Left cardiac atrium (tissue), 4 donors: ENCODE data around the gene SELENOM. TPM values are rescaled to one million over a fixed set of nuclear protein-coding genes. Genes with fewer than 3 reads are reported as not detected.
"Not testable (repeated sequence)": the region's sequence is repeated elsewhere in the genome, so short reads cannot be mapped to it uniquely, and the experiment has no call there.

ENCODE experiments used
- ATAC-seq, 2 donors: fragments of 200-7000 bp; cut with Tn5 transposase; one replicate each; pipeline ENCODE4 v1.9.1; 2020; ENCODE audit warnings: mild to moderate bottlenecking in 2 of 2, moderate library complexity in 2 of 2
- DNase-seq: peaks from one replicate; pipeline ENCODE4 v3.0.0-alpha.2; 2020
- intact Hi-C, 2 donors: fragments of 100-400 bp; cut with DNase I; formaldehyde crosslinking; loops; one replicate each; pipeline versions ENCODE4 v1.14.1 to v1.15.1; 2022 to 2023
- total RNA-seq, 2 donors: library from RNA; stranded (reverse); fragmentation: NEBNext Ultra II Directional; extraction: Animal tissue kit (Norgen Biotek cat#: 25700); gene quantifications; one replicate each; pipeline ENCODE4 v1.2.1, GENCODE V29; 2021
- donor health status: DM: no; HTN: yes; CAD: no.
- donor health status: DM: no; HTN: yes; CAD: no; lungs with severe emphysema.
- donor health status: DM: yes; HTN: yes; CAD: no.
- donor health status: Dilated cardiomyopathy.

SELENOM gene
- total RNA-seq, 2 donors from 2014 or later: 118 to 145 TPM

DNA sequence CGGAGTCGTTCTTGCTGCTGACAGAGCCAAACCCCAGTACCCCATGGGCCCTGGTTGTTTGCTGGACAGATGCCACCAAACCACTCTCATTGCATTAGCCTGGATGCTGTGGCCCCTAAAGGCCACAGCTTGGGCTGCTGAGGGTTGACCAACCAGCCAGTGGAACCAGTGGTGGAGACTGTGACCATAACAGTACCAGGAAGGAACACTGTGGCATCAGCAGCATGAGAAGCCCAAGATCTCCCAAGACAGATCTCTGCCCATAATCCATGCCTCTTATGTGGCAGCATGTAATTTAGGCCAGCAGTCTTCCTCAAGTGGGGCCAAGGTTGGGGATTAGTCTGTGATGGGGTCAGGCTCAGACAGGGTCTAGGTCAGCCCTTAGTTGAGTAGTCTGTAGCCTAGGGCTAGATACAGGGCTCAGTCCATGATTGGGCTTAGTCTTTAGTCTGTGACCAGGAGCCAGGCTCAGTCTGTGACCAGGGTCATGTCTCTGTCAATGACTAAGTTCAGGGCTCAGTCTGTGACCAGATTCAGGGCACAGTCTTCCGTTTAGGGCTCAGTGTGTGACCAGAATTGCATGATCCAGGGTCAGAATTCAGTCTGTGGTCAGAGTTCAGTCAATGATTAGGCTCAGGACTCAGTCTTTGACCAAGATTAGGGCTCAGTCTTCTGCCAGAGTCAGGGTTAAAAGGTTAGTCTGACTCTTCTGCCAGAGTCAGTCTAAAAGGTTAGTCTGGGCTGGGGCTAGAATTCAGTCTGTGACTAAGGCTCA lies 10.9 kb upstream of the SELENOM start:
- DNase-seq (no peak), ATAC-seq (peak in 1 of 2 donors; percentile 3)
- intact Hi-C loops: no loop called here

DNA sequence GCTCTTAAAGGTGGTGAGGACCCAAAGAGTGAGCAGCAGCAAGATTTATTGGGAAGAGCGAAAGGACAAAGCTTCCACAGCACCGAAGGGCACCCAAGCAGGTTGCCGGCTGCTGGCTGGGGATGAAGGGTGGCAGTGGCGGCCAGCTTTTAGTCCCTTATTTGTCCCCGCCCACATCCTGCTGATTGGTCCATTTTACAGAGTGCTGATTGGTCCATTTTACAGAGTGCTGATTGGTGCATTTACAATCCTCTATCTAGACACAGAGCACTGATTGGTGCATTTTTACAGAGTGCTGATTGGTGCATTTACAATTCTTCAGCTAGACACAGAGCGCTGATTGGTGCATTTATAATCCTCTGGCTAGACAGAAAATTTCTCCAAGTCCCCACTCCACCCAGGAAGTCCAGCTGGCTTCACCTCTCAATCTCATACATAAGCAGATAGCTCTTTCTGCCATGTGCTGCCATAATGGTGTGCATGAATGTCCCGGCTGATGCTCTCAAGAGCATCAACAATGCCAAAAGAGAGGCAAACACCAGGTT lies 5.3 kb upstream of the SELENOM start:
- intact Hi-C loops, ATAC-seq, DNase-seq: not testable (repeated sequence)

DNA sequence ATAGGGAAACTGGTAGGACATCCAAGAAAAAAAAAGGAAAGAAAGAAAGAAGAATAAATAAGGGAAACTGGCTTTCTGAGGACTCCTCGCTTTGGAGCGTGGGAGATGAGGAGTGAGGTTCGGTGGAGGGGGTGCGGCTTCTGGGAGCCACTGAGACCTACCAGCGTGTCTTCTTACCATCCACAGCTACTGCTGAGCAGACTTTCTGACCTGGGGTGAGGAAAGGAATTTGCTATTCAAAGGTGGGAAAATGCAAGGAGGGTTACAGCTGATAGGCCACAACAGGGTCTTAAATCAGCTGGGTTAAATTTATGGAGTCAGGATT lies 488 bp upstream of the SELENOM start:
- ATAC-seq (peak; percentile 0 to 13), DNase-seq (no peak)
- intact Hi-C loops: loop anchor here (1.0 to 5.0 kb wide), 2 partner anchors 39 to 40 kb away; no protein-coding TSS in a partner anchor

DNA sequence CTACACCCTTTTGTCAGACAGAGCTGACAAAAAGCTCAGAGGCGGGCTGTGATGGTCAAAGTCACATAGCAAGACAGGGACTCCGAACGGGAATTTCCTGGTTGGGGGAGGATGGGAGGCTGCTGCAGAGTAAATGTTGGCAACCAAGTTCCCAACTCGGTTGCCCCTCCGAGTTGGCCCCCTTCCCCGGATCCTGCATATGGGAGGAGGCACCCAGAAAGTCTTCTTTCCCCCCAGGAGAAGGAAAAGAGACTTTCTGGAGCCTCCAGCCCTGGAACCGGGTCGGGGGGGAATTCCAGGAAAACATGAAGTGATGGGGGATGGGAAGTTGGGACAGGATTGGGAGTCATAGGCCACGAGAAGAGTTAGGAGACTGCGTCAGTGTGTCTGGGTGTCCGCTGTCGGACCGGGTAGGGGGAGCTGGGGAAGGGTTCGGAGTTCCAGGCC lies 614 bp downstream of the SELENOM start:
- ATAC-seq: peak; percentile 16 to 28
- no peak for DNase-seq
- intact Hi-C loops: loop anchor here (1.0 to 5.0 kb wide), 2 partner anchors 41 to 42 kb away; no protein-coding TSS in a partner anchor

DNA sequence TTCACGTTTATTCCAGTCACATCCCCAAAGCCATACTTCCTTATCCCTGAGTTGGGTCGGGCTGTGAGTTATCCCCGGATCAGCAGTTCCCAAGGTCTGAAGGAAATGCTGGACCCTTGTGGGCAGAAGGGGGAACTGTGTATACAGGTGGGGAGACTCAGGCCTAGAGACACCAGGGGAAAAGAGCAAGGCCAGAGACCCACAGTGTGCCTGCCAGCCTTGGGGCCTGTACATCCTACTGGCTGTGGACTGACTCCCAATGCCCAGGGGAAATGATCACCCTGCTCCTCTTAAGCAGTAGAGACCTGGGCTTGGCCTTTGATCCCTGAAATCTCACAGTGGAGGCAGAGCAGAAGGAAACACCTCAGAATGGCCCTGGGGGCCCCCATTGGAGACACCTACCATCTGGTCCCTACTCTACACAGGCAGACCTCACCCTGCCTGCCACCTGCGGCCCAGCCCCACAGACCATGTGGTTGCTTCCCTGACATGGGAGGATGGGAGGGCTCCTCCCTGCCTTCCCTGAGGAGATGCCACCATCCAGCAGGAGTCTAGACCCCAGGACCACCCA lies 1.3 kb downstream of the SELENOM start:
- intact Hi-C loops: loop anchor here in 1 of 2 donors (5.0 kb wide), 1 partner anchor 41 kb away; no protein-coding TSS in a partner anchor
- no peak for DNase-seq
- ATAC-seq: no peak

DNA sequence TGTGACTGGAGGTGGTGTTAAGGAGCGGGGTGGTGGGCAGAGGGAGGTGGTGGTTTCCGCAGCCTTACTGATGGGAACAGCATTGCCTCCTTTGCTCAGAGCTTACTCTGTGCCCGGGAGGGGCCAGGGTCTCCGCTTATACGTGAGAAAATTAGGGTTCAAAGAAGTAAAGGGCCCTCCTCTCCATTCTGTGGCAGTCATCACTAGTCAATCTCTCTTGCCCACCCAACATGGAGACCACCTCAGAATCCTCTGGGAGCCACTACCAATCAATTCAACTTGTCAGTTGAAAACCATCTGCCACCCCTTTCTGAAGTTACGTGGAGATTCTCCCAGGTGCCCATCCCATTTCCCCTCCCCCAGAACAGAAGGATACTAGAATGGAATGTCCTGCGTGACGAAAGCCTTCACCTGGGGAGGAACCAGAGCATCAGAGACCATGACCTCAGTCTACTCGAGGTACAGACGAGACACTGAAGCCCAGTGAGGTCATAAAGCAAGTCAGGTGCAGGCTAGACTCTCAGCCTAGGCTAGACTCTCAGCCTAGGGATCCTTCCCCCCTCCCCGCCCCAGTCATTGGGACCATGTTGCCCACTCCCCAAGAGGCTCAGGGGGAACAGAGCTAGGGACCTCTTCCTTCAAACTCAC lies 2.0 kb downstream of the SELENOM start:
- ATAC-seq (no peak), DNase-seq (no peak)
- intact Hi-C loops: loop anchor here in 1 of 2 donors (5.0 kb wide), 1 partner anchor 42 kb away; no protein-coding TSS in a partner anchor

DNA sequence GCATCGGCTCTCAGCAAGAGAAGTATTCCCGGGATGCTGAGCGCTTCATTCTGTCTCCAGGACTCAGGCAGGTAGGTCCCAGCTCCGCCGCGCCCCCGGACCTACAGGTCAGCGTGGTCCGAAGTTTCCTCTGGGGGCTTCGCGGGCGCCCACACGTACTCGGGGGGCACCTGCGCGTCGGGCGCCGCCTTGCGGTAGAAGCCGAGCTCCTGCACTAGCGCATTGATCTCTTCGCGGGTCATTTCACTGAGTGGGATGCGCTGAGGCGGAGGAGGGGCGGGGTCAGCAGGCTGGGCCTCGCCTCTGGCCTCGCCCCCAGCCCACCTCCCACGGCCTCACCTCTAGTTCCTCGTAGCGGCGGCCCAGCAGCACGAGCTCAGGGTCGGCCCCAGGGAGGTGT lies 2.5 kb downstream of the SELENOM start:
- no peak for DNase-seq
- no peak for ATAC-seq

DNA sequence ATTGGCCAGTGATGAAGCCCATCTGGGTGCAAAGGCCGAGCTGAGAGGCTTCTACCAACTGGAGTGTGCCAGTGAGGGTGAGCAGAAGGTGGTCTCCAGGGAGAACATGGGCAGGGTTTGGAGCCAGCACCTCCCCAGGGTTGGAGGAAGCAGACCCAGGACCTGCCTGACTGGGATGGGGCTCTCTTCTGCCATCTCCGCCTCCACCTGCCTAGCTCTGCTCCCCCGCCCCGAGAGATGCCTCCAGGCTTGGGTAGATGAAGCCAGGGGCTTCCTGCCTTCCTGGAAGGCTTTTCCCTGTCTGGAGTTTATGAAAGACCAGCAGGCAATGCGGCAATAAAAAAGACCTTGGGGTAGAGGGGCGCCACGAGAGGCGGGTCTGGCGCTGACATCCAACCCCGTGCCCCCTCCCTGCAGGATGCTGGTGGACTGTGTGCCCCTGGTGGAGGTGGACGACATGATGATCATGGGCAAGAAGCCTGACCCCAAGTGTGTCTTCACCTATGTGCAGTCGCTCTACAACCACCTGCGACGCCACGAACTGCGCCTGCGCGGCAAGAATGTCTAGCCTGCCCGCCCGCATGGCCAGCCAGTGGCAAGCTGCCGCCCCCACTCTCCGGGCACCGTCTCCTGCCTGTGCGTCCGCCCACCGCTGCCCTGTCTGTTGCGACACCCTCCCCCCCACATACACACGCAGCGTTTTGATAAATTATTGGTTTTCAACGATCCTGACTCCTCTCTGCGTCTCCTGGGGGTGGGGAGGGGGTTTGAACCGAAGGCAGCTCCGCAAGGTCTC lies 3.3 kb downstream of the SELENOM start:
- DNase-seq (no peak), ATAC-seq (no peak)
- intact Hi-C loops: no loop called here

More for the DNA sequence above, 2.5 kb downstream of the SELENOM start:
- intact Hi-C loops: loop anchor here in 1 of 2 donors (5.0 kb wide), 1 partner anchor 42 kb away; no protein-coding TSS in a partner anchor

DNA sequence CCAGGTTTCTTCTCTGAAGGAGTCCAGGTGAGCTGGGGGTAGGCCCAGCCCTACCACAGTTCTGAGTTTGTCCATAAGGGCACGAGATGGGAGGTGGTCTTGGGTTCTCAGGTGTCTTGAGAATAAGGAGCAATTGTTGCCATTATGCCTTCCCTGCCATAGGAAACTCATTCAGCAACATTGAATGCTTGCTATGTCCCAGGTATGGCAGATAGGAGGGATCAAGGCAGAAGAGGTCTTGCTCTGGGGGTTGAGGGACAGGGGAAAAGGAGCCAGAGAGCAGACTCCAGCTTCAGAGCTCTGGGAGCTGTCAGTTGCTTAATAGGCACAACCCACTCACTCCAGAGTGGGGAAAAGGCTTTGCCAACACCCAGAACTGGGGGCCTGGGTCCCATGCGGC lies 4.3 kb downstream of the SELENOM start:
- no peak for ATAC-seq
- intact Hi-C loops: no loop called here
- DNase-seq: no peak

DNA sequence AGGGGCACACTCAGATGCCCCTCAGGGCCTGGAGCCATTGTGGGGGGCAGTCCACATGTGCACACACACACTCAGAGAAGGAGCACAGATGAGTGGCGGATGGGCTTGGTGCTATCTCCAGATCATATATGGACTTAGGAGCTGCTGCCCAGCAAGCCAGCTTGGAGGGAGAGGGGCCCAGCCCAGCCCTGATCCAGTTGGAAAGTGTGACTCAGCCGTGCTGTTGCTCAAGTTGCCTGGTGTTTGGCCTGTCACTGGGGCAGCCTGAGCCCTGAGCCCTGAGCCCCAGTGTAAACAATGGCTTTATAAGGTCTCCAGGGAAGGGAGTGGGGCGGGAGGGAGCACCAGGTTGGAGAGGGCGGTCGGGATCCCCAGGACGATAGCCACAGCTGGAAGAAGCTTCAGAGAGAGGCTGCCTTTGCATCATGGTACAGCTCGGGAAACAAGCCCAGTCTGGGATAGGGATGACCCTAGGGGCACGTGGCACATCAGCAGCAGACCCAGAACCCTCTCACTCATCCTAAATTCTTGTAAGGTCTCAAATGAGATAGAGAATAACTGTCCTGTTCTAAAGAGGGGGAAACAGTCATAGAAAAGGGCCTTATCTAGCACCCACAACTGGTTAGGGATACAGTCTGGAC lies 4.8 kb downstream of the SELENOM start:
- intact Hi-C loops: no loop called here
- ATAC-seq (peak; percentile 29 to 48), DNase-seq (peak; percentile 79)

DNA sequence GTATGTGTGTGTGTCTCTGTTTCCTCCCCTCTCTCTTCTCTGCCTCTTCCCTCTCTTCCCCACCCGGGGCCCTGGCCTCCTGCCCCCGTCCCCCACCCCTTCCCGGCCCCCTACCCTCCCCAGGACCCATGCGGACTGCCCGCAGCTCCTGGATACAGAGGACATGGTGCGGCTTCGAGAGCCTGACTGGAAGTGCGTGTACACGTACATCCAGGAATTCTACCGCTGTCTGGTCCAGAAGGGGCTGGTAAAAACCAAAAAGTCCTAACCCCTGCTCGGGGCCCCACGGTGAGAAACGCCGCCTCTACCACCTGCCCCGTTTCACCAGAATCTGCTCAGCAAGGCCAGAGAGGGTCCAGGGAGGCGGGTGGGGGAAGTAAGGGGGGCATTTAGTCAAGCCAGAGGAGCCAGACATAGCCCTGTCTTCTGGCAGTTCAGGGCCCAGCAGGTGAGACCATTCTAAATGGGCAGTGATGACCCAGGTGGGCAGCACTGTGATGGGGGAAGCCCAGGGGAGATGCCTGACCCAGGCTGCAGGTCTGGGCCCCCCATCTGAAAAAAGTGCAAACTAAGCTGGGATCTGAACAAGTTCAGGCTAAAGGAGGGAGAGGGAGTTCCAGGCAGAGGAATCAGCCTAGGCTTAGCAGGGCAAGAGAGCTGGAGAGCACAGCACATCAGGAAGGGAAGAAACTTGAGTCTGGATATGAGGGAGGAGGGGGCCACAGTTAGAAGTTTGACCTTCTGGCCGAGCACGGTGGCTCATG lies 6.4 kb downstream of the SELENOM start:
- intact Hi-C loops: no loop called here
- ATAC-seq (no peak), DNase-seq (no peak)

DNA sequence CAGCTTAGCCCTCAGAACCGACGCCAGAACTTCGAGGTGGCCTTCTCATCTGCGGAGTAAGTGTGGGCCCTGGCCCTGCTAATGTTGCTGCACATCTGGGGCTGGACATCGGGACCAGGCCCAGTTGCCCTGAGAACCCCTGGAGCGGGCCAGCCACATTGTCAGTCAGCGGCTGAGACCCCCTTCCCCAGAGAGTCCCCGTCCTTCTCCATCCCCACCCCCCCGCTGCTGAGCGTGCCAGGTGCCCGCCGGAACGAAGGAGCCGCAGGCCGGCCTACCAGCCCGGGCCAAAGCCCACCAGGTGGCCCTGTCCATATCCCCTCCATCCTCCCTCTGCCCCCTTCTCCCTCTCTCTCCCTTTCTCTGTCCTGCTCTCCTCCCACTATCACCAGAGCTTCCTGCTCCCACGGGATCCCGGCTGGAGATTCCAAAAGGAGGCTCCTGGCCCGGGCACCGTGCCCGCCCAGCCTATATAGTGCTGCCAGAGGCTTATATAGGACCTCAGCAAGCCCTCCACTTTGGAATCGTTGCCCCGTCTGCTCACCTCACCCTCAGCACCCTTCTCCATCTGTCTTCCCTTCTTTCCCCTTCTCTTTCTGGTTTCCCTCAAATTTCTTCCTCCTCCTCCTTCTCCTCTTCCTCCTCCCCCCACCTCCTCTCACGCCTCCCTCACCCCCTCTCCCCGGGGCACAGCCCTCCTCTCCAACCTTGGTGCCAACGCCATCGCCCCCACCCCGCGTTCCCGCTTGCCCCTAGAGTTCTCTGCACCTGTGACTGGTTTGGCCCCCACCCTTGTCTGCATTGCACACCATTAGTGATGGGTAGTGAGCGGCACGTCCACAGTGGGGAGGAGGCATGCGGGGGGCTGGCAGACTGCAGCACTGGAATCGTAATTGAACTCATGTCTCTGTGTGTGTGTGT lies 7.3 kb downstream of the SELENOM start:
- intact Hi-C loops: no loop called here
- DNase-seq (no peak), ATAC-seq (no peak)

DNA sequence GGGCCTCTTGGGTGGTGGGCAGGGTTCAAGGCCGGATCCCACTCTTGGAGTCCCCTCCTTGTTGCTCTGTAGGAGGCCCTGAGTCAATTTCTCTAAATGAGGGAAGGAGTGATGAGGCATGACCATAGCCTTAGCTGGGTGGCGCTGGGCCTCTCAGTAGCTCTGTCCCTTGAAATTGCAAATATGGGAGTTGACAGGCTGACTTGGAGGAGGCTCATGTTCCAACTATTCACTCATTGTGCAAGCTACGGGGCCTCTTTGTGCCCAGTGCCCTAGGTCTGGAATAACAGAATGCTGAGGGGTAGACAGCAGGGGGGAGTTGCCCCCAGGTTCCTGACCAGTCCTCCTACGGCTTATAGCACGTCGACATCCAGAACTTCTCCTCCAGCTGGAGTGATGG lies 8.0 kb downstream of the SELENOM start:
- intact Hi-C loops: no loop called here
- ATAC-seq (no peak), DNase-seq (no peak)

DNA sequence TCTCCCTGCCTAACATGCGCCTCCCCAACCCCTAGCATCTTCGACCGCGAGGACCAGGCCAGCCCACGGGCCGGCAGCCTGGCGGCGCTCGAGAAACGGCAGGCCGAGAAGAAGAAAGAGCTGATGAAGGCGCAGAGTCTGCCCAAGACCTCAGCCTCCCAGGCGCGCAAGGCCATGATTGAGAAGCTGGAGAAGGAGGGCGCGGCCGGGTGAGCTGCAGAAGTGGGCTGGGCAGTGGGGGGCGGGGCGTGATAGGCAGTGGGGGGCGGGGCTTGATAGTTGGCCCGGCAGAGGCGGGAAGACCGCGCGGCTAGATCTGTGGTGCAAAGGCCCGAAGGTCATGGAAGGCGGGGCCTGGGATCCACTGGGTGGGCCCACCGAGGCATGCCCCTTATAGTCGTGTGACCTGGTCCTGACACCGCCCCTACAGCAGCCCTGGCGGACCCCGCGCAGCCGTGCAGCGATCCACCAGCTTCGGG lies 8.7 kb downstream of the SELENOM start:
- intact Hi-C loops: no loop called here
- ATAC-seq (peak in 1 of 2 donors; percentile 10), DNase-seq (peak; percentile 68)

DNA sequence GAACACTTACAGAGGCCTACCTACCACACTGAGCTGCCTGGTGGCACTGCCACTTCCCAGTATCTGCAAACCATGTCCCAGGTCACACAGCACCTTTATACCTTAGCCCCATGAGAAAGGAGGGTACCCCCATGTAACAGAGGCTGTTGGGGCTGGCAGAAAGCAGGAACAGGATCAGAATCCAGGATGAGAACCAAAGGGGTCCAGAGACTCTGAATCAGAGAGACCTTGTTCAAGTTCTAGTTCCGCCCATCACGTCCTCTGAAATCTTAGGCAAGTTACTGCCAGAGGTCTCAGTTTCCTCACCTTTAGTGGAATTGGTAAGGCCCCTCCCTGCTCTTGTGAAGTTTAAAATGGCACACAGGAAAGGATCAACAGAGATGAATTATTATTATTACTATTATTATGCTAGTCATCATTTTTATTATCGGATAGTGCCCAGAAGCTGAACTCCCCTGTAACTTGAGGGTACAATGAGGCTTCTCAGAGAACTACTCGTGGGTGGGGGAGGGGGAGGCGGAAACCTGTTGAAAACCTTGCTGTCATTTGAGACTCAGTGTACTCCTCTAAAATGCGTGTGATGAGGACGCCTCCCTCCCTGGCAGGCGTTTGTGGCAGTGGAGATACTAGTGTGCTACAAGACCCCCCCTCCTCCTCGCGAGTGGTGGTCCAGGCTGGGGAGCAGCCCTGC lies 9.3 kb downstream of the SELENOM start:
- no peak for ATAC-seq
- DNase-seq: no peak
- intact Hi-C loops: no loop called here

DNA sequence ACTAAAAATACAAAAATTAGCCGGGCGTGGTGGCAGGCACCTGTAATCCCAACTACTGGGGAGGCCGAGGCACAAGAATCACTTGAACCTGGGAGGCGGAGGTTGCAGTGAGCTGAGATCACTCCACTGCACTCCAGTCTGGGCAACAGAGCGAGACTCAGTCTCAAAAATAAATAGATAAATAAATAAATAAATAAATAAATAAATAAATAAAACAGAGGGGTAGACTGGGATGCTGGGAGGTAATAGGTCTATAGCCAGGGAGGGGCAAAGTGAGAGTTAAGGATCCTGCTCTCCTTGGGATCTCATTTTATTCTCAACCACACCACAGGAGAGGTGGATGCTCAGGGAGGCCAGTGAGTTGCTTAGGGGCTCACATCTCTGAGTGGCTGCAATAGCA lies 9.8 kb downstream of the SELENOM start:
- intact Hi-C loops, ATAC-seq, DNase-seq: not testable (repeated sequence)
